HG03439 (cell line): ENCODE data around the gene DIPK1A.

Source experiments
- ATAC-seq: cut with Tn5 transposase; IDR thresholded peaks from one replicate; pipeline ENCODE4 v1.9.1; 2021; ENCODE audit warnings: mild to moderate bottlenecking, moderate library complexity; ENCODE audit not compliant: unreplicated experiment

DIPK1A gene

GRCh38 chr1:92843429-92844352, 117.6 kb downstream of the DIPK1A start:
- ATAC-seq: no peak

- ATAC-seq: no peak
Measured at GRCh38 chr1:92843046-92843423, 118.2 kb downstream of the DIPK1A start.

- no peak for ATAC-seq
Measured at GRCh38 chr1:92842082-92843045, 118.9 kb downstream of the DIPK1A start.

- no peak for ATAC-seq
Measured at GRCh38 chr1:92840600-92840999, 120.7 kb downstream of the DIPK1A start.

GRCh38 chr1:92839442-92839841, 121.8 kb downstream of the DIPK1A start:
- ATAC-seq: no peak

- ATAC-seq: no peak
Measured at GRCh38 chr1:92838519-92838918, 122.7 kb downstream of the DIPK1A start.

- no peak for ATAC-seq
Measured at GRCh38 chr1:92837062-92837461, 124.2 kb downstream of the DIPK1A start.

- ATAC-seq: no peak
Measured at GRCh38 chr1:92834617-92835016, 126.6 kb downstream of the DIPK1A start.

- ATAC-seq: no peak
Measured at GRCh38 chr1:92833840-92834239, 127.4 kb downstream of the DIPK1A start.

- ATAC-seq: no peak
Measured at GRCh38 chr1:92832537-92833114, 128.6 kb downstream of the DIPK1A start.

GRCh38 chr1:92831762-92832536, 129.3 kb downstream of the DIPK1A start, which contains the start of gene RPL5:
RPL5 (plus strand) TSS chr1:92832040; CDS start chr1:92832115, 75 bp downstream.
- peak; percentile 96 for ATAC-seq

- no peak for ATAC-seq
Measured at GRCh38 chr1:92831368-92831761, 129.9 kb downstream of the DIPK1A start.

- ATAC-seq: no peak
Measured at GRCh38 chr1:92826792-92827191, 134.5 kb downstream of the DIPK1A start.

GRCh38 chr1:92822879-92823278, 138.4 kb downstream of the DIPK1A start:
- no peak for ATAC-seq

- no peak for ATAC-seq
Measured at GRCh38 chr1:92820551-92820950, 140.7 kb downstream of the DIPK1A start.

- no peak for ATAC-seq
Measured at GRCh38 chr1:92820024-92820423, 141.2 kb downstream of the DIPK1A start.

- peak; percentile 76 for ATAC-seq
Measured at GRCh38 chr1:92817986-92818764, 143.1 kb downstream of the DIPK1A start.

GRCh38 chr1:92817137-92817697, 144.0 kb downstream of the DIPK1A start:
- ATAC-seq: no peak

- ATAC-seq: no peak
Measured at GRCh38 chr1:92816732-92817131, 144.5 kb downstream of the DIPK1A start.
